Ishikawa (cell line): ENCODE results near the gene TTLL3.

ENCODE experiments used
- CEBPB ChIP-seq: IDR thresholded peaks from 2 replicates; pipeline ENCODE4 v1.6.1; 2012
- CREB1 ChIP-seq: IDR thresholded peaks from 2 replicates; pipeline ENCODE4 v1.6.1; 2012; ENCODE audit warnings: low read depth
- EGR1 ChIP-seq: IDR thresholded peaks from 2 replicates; pipeline ENCODE4 v1.6.1; 2012
- EP300 ChIP-seq: IDR thresholded peaks from 2 replicates; pipeline ENCODE4 v1.6.1; 2012; ENCODE audit warnings: borderline replicate concordance
- FOXM1 ChIP-seq: IDR thresholded peaks from 2 replicates; pipeline ENCODE4 v1.6.1; 2012; ENCODE audit warnings: low read depth, borderline replicate concordance
- NFIC ChIP-seq: IDR thresholded peaks from 2 replicates; pipeline ENCODE4 v1.6.1; 2012
- RAD21 ChIP-seq: IDR thresholded peaks from 2 replicates; pipeline ENCODE4 v1.6.1; 2012; ENCODE audit warnings: low read depth
- REST ChIP-seq: IDR thresholded peaks from 2 replicates; pipeline ENCODE4 v1.6.1; 2012; ENCODE audit warnings: low read depth, mild to moderate bottlenecking
- TAF1 ChIP-seq: IDR thresholded peaks from 2 replicates; pipeline ENCODE4 v1.6.1; 2012; ENCODE audit warnings: low read depth, mild to moderate bottlenecking
- TCF12 ChIP-seq: IDR thresholded peaks from 2 replicates; pipeline ENCODE4 v1.6.1; 2012; ENCODE audit warnings: low read depth
- TEAD4 ChIP-seq: IDR thresholded peaks from 2 replicates; pipeline ENCODE4 v1.6.1; 2012
- USF1 ChIP-seq: IDR thresholded peaks from 2 replicates; pipeline ENCODE4 v1.6.1; 2012
- YY1 ChIP-seq: IDR thresholded peaks from 2 replicates; pipeline ENCODE4 v1.6.1; 2012; ENCODE audit warnings: low read depth
- ZBTB7A ChIP-seq: IDR thresholded peaks from 2 replicates; pipeline ENCODE4 v1.6.1; 2012; ENCODE audit warnings: low read depth
- TF ChIP-seq, protein P1 (sequence below): IDR thresholded peaks from 2 replicates; pipeline ENCODE4 v1.6.1; 2012

TTLL3 gene

GRCh38 chr3:9804996-9805395 lies 5.1 kb upstream of the TTLL3 start:
- TF ChIP-seq YY1 (no peak), CEBPB (no peak), USF1 (no peak), TCF12 (no peak), NFIC (no peak), EP300 (no peak), ZBTB7A (no peak), TEAD4 (no peak), CREB1 (no peak), EGR1 (no peak), TAF1 (no peak), RAD21 (no peak), REST (no peak), FOXM1 (no peak)
- TF ChIP-seq, protein P1, sequence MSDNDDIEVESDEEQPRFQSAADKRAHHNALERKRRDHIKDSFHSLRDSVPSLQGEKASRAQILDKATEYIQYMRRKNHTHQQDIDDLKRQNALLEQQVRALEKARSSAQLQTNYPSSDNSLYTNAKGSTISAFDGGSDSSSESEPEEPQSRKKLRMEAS, result no peak

GRCh38 chr3:9806137-9806536 lies 3.9 kb upstream of the TTLL3 start:
- TF ChIP-seq CREB1, result no peak
- no peak for TF ChIP-seq REST
- no peak for TF ChIP-seq TAF1
- TF ChIP-seq, protein P1, result no peak
- no peak for TF ChIP-seq USF1
- TF ChIP-seq NFIC, result no peak
- TF ChIP-seq TEAD4, result no peak
- no peak for TF ChIP-seq ZBTB7A
- TF ChIP-seq CEBPB, result no peak
- no peak for TF ChIP-seq TCF12

- TF ChIP-seq FOXM1, result no peak
- no peak for TF ChIP-seq EP300
- TF ChIP-seq TAF1, result no peak
- no peak for TF ChIP-seq REST
- no peak for TF ChIP-seq CEBPB
- TF ChIP-seq ZBTB7A, result no peak
- TF ChIP-seq NFIC, result no peak
- no peak for TF ChIP-seq RAD21
- TF ChIP-seq TEAD4, result no peak
- TF ChIP-seq YY1, result no peak
- no peak for TF ChIP-seq USF1
- TF ChIP-seq TCF12, result no peak
- TF ChIP-seq EGR1, result no peak
- no peak for TF ChIP-seq CREB1
Measured at GRCh38 chr3:9806688-9807589, 3.1 kb upstream of the TTLL3 start.

- TF ChIP-seq CREB1, result no peak
Measured at GRCh38 chr3:9807981-9808344, 2.1 kb upstream of the TTLL3 start.
